ENCODE results near the gene GLG1. TPM values are rescaled to one million over a fixed set of nuclear protein-coding genes. Genes with fewer than 3 reads are reported as not detected.

GLG1 gene
- total RNA-seq, 3 donors from 2014 or later (not counting 1 experiment from before 2014, with no cell fraction given) = 184 to 225 (median 188) TPM

DNA sequence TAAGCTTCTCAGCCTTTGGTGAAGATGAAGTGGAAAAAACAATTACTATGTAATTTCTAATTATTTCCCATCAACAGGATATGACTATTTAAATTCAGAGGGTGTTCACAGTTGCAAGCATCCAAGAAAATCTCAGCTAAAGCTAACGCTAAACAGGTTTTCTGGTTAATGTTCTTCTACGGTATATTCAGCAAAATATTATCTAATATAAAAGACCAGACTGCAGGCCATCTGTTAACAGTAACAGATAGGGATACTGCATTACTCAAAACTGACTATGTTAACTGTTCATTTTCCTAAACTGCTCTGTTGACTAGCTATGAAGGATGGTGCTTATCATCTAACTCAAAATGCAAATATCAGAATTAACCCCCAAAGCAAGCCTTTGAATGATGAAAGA is 32.8 kb downstream of the GLG1 start:
- H3K9me3 Mint-ChIP-seq = no peaks in the 10 kb centered on the region
- H3K27ac Mint-ChIP-seq = peak overlapping the region; percentile 44 to 70
- H3K36me3 Mint-ChIP-seq = no peaks in the 10 kb centered on the region
- ATAC-seq = no peak
- Histone ChIP-seq H3K4me1 (ENCODE audit: control insufficient read depth, insufficient read depth, low read length) (peaks cover 17% of the 10 kb centered on the region), H3K27me3 (ENCODE audit: control insufficient read depth, insufficient read depth, low read length) (no peaks in the 10 kb centered on the region), H3K9me3 (ENCODE audit: control insufficient read depth, insufficient read depth, low read length) (no peaks in the 10 kb centered on the region), H3K36me3 (ENCODE audit: control insufficient read depth, insufficient read depth, low read length) (no peaks in the 10 kb centered on the region), H3K27ac (ENCODE audit: low read length) (no peak overlapping the region), H3K4me3 (ENCODE audit: low read length) (no peak overlapping the region)
- 100% methylated on average over 2 of the region's 2 CpGs for WGBS (ENCODE audit: insufficient coverage)
- H3K4me3 Mint-ChIP-seq = no peak overlapping the region
- no peak for DNase-seq
- peaks cover 64 to 77% of the 10 kb centered on the region in 2 donors for H3K4me1 Mint-ChIP-seq
- TF ChIP-seq, protein P1, sequence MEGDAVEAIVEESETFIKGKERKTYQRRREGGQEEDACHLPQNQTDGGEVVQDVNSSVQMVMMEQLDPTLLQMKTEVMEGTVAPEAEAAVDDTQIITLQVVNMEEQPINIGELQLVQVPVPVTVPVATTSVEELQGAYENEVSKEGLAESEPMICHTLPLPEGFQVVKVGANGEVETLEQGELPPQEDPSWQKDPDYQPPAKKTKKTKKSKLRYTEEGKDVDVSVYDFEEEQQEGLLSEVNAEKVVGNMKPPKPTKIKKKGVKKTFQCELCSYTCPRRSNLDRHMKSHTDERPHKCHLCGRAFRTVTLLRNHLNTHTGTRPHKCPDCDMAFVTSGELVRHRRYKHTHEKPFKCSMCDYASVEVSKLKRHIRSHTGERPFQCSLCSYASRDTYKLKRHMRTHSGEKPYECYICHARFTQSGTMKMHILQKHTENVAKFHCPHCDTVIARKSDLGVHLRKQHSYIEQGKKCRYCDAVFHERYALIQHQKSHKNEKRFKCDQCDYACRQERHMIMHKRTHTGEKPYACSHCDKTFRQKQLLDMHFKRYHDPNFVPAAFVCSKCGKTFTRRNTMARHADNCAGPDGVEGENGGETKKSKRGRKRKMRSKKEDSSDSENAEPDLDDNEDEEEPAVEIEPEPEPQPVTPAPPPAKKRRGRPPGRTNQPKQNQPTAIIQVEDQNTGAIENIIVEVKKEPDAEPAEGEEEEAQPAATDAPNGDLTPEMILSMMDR (IDR thresholded peaks at IDR 0.05) = no peak
- H3K27me3 Mint-ChIP-seq (ENCODE audit: low read depth in 2 of 2) = no peaks in the 10 kb centered on the region
- intact Hi-C loops (cut with micrococcal nuclease) = no loop called here

DNA sequence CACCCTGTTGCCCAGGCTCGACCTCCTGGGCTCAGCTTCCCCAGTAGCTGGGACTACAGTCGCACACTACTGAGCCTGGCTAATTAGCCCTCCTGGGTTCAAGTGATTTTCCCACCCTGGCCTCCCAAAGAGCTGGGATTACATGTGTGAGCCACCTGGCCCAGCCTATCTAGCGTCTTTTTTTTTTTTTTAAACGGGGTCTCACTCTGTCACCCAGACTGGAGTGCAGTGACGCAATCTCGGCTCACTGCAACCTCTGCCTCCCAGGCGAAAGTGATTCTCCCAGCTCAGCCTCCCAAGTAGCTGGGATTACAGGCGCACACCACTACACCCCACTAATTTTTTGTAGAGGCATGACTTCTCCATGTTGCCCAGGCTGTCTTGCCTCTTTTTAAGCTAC is 33.3 kb downstream of the GLG1 start:
- intact Hi-C loops (cut with micrococcal nuclease) = no loop called here
- H3K4me3 Mint-ChIP-seq = no peak overlapping the region

DNA sequence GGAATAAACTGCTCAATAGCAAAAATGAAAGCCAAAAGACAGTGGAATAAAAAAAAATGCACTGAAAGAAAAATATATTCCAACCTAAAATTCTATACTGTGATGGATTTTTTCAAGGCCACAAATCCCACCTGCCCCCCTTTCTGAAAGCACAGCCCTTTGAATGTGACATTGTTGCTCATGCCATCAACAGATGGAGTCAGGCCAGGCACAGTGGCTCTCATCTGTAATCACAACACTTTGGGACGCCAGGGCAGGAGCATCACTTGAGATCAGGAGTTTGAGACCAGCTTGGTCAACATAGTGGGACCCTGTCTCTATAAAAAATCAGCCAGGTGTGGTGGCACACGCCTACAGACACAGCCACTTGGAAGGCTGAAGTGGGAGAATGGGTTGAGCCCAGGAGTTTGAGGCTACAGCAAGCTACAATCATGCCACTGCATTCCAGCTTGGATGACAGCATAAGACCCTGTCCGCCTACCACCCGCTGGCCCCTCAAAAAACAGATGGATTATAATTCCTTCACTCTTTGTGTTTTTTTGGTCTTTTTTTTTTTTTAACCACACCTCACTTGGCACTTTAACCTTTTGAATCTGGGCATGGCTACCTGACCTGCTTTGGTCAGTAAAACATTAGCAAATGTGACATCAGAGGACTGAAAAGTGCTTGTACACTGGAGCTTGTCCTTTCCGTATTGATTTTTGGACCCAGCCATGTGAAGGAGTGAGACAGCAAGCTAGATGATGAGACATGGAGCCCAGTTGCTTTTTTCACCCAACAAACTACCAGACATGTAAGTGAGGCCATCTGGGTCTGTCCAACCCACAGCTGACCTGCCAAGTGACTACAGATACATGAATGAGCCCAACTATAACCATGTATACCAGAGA is 36.3 kb downstream of the GLG1 start:
- DNase-seq (no peak), ATAC-seq (no peak)
- Mint-ChIP-seq H3K27ac (peak overlapping the region; percentile 64 to 67), H3K4me3 (no peak overlapping the region), H3K36me3 (no peaks in the 10 kb centered on the region), H3K9me3 (no peaks in the 10 kb centered on the region), H3K4me1 (peaks cover 74 to 83% of the 10 kb centered on the region in 2 donors), H3K27me3 (ENCODE audit: low read depth in 2 of 2) (no peaks in the 10 kb centered on the region)
- peaks cover 31% of the 10 kb centered on the region for H3K4me1 ChIP-seq (ENCODE audit: control insufficient read depth, insufficient read depth, low read length)
- no peak overlapping the region for H3K27ac ChIP-seq (ENCODE audit: low read length)
- intact Hi-C loops (cut with micrococcal nuclease) = no loop called here
- H3K4me3 ChIP-seq (ENCODE audit: low read length) = no peak overlapping the region
- WGBS (ENCODE audit: insufficient coverage) = 97% methylated on average over 5 of the region's 5 CpGs
- TF ChIP-seq, protein P1 (IDR thresholded peaks at IDR 0.05) = no peak
- no peaks in the 10 kb centered on the region for H3K9me3 ChIP-seq (ENCODE audit: control insufficient read depth, insufficient read depth, low read length)
- H3K36me3 ChIP-seq (ENCODE audit: control insufficient read depth, insufficient read depth, low read length) = no peaks in the 10 kb centered on the region
- no peaks in the 10 kb centered on the region for H3K27me3 ChIP-seq (ENCODE audit: control insufficient read depth, insufficient read depth, low read length)

More for the DNA sequence above, 33.3 kb downstream of the GLG1 start:
- TF ChIP-seq, protein P1 (IDR thresholded peaks at IDR 0.05) = no peak
- Mint-ChIP-seq H3K27ac (peak overlapping the region; percentile 44 to 70), H3K9me3 (no peaks in the 10 kb centered on the region), H3K36me3 (no peaks in the 10 kb centered on the region), H3K27me3 (ENCODE audit: low read depth in 2 of 2) (no peaks in the 10 kb centered on the region), H3K4me1 (peaks cover 66 to 77% of the 10 kb centered on the region in 2 donors)
- ATAC-seq (no peak), DNase-seq (no peak)
- WGBS (ENCODE audit: insufficient coverage) = 87% methylated on average over 8 of the region's 8 CpGs
- no peak overlapping the region for H3K27ac ChIP-seq (ENCODE audit: low read length)
- peaks cover 19% of the 10 kb centered on the region for H3K4me1 ChIP-seq (ENCODE audit: control insufficient read depth, insufficient read depth, low read length)
- H3K4me3 ChIP-seq (ENCODE audit: low read length) = no peak overlapping the region
- H3K36me3 ChIP-seq (ENCODE audit: control insufficient read depth, insufficient read depth, low read length) = no peaks in the 10 kb centered on the region
- H3K9me3 ChIP-seq (ENCODE audit: control insufficient read depth, insufficient read depth, low read length) = no peaks in the 10 kb centered on the region
- H3K27me3 ChIP-seq (ENCODE audit: control insufficient read depth, insufficient read depth, low read length) = no peaks in the 10 kb centered on the region

Measured in natural killer cell (primary cell).